Activated CD8-positive, alpha-beta memory T cell treated with anti-CD3 and anti-CD28 coated beads for 4 hours (primary cell): Measurements from ENCODE around the gene NFX1.

Source experiments
- DNase-seq, 2 donors: peaks; one replicate each; pipeline ENCODE4 v3.0.0-alpha.2; 2020; ENCODE audit warnings: low read depth in 2 of 2

The NFX1 gene

DNA sequence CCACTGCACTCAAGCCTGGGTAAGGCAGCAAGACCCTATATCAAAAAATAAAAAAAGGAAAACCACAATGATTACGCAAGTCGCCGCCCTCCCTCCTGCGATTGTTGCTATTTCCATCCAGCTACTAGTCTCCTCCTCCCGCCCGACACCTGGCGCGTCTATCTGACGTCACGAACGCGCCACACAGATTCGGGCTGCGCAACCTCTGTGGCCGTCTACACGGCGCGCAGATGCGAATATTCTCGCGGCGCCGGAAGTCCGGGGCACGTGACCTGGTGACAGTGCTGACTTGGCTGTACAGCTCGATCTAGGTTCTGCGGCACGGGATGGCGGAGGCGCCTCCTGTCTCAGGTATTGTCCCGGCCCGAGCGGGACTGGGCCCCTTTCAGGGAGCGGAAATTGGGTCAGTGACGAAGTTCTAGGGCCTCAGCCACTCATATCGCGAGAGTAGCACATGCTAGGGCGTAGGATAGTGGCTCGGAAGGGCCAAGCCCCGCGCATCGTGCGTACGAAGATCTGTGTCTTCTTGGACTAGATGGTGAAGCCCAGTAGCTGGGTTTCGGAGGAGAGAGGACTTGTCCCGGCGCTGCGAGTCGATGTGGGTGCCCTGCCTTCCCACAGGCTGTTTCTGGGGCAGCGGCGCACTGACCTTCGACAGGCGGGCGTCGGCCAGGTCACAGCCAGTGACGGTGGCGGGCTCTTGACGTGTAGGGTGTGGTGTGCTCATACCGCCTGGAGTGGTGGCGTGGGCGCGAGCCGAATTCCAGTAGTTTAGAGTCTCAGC is at the start of gene NFX1:
Gene NFX1 (plus strand): TSS at position 270 of the 784 bp plus-strand sequence. CDS start 57 bp downstream, at position 327.
- peak; percentile 96 to 97 for DNase-seq

- DNase-seq: no peak
Measured at GRCh38 chr9:33241298-33241697, 49.0 kb upstream of the NFX1 start.

DNA sequence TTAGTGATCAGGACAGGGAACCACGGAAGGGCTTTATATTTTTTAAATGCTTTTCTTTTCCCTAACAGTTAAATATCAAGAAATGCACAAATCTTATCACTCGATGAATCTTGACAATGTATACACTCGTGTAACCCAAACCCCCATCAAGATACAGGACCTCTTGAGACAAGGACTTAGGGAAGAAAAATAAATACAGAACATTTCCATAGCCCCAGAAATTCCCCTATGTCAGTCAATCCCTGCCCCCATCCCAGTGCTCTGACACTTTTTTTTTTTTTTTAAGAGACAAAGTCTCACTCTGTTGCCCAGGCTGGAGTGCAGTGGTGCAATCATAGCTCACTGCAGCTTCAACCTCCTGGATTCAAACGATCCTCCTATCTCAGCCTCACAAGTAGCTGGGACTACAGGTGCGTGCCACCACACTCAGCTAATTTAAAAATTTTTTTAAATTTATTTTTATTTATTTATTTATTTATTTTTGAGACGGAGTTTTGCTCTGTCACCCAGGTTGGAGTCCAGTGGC is 47.6 kb upstream of the NFX1 start:
- DNase-seq: no peak

GRCh38 chr9:33244137-33244784 is 46.1 kb upstream of the NFX1 start:
- no peak for DNase-seq

DNA sequence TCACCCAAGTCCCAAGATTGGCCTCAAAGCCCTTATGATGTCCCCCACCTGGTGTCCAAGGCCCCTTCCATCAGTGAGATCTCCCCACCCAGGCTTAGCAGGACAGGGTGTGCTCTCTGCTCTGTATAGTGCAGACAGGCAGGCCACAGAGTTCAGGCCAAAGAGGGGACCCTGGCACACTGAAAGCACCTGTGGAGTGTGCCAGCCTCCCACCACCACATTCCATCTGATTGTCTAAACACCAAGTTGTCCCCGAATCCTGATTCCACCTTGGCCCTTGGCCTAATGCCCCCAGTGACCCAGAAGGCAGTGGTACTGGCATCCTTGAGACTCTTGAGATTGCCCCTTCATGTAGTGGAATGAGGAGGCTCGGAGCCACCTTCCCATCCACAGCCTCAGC is 45.0 kb upstream of the NFX1 start:
- DNase-seq: no peak

DNA sequence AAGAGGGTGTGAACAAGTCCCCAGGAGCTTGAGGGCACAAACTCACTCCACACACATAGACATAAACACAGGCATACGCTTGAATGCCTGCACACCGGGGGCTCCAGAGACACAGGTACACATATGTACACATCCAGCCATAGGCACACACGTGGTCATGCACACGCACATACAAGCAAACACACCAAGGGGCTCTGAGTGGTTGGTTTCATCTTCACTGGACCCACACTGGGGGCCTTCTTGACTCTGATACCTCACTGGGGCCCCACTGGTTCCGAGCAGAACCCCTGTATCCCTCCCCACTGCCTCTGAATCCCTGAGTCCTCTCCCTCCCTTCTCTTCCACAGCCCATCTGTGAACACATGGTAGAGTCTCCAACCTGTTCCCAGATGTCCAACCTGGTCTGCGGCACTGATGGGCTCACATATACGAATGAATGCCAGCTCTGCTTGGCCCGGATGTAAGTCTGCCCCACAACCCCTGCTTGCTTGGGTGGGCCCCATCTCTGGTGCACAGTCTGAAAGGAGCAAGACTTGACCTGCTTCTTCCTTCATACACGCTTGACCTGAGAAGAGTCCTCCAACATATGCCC is 44.0 kb upstream of the NFX1 start:
- DNase-seq: no peak

- DNase-seq: no peak
Measured at GRCh38 chr9:33248606-33249005, 41.7 kb upstream of the NFX1 start.

GRCh38 chr9:33249087-33249658 is 41.1 kb upstream of the NFX1 start:
- DNase-seq: no peak

GRCh38 chr9:33249983-33250382 is 40.3 kb upstream of the NFX1 start:
- no peak for DNase-seq

GRCh38 chr9:33250458-33250995 is 39.8 kb upstream of the NFX1 start:
- no peak for DNase-seq

GRCh38 chr9:33254211-33254610 is 36.1 kb upstream of the NFX1 start:
- DNase-seq: no peak

DNA sequence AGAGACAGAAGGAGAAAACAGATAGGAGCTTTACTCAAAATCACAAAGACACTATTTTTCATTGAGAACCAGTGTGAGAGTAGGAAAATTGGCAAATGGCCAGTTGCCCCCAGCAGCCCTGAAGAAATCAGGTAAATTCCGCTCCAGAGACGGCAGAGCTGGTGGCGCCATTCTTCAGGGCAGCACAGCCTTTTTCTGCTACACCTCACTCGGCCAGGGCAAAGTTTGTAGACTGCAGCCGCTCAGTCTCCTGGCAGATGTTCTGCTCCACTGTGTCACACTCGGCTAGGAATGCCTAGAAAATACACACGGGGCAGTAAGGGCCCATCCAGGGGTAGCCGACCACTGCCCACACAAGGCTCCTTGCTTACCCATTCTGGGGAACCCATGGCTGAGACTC is 35.3 kb upstream of the NFX1 start:
- DNase-seq: no peak

DNA sequence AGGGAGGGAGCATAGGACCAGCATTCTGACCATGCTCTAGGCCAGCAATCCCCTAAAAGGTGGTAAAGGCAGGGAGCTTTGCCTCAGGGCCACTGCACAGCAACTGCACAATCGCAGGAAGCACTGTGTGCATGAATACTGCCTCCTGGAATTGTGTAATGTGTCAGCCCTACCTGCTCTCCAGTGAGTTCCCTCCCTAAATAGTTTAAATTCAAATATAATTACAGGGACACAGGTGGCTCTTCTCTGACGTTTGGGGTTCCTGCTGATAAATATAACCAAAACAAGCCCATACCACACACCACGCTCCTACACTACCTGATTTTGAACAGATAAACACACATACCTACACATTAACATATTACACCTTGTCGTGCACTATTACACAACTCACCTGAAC is 34.8 kb upstream of the NFX1 start:
- DNase-seq: no peak

DNA sequence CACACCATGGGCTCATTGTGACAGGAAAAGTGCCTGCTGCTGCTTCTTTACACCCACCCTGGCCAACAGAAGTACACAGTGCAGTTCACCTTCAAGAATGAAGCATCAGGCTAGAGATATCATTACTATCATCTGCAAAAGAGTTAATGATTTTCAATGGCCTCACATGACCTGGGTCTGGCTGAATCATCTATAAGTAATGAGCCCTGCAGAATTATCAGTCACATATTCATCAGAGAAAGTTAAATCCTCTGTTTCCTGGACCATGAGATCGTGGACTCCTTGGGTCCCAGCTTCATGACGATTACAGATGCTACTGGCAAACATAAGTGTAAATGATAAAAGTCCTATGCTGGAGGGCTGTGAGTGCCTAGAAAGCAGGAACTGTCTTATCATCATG is 34.1 kb upstream of the NFX1 start:
- DNase-seq: no peak

DNA sequence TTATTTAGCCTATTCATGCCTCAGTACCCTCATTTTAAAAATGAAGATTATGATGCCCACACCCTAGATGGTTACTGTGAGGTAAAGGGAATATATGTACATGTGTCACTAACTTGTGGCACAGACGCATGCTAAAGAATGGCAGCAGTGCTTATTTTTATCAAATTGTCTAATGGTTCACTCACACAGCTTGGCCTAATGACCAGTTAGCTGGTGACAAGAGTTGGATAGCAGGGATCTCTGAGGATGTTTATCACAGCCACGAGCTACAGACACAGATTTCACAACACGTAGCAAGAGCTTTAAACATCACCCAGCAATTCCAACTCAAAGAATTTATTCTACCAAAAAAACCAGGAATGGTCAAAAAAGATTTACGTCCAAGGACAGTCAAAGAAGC is 33.0 kb upstream of the NFX1 start:
- no peak for DNase-seq

- DNase-seq: no peak
Measured at GRCh38 chr9:33260372-33260771, 29.9 kb upstream of the NFX1 start.

DNA sequence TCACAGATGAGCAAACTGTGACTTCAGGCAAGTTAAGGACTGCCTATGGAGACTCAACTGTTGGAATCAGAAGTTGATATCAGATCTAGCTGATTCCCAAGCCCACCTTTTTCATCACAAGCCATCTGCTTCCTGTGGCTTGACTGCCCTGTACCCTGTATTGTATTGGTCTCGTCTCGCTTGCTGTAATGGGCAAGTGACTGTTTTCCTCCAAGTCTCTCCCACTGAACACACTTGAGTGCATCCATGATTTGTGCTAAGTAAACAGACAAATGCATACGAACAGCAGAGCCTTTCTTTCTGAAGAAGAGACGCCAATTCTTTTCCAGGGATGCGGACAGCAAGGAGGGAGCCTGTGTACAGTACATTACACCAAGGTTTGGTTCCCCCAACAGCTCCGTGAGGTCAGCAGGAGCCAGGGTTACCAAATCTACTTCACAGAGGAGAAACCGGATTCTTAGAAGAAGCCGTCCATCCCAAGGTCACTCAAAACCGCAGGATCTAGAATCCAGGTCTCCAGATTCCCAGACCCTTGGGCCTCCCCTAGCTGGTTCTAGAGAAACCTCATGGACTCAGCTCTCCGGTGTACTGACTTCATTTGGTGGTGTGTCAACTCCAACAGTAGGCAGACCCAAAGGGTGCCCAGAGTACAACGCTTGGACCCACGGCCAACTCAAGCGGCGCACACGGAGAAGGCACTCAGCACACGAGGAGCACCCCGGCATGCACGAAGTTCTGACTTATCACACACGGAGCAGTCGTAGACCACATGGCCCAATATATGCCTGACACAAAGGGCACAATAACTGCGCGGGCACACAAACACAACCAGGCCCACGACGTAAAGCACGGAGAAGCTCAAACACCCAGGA is 26.9 kb upstream of the NFX1 start:
- no peak for DNase-seq

- no peak for DNase-seq
Measured at GRCh38 chr9:33264003-33264472, 26.3 kb upstream of the NFX1 start.

DNA sequence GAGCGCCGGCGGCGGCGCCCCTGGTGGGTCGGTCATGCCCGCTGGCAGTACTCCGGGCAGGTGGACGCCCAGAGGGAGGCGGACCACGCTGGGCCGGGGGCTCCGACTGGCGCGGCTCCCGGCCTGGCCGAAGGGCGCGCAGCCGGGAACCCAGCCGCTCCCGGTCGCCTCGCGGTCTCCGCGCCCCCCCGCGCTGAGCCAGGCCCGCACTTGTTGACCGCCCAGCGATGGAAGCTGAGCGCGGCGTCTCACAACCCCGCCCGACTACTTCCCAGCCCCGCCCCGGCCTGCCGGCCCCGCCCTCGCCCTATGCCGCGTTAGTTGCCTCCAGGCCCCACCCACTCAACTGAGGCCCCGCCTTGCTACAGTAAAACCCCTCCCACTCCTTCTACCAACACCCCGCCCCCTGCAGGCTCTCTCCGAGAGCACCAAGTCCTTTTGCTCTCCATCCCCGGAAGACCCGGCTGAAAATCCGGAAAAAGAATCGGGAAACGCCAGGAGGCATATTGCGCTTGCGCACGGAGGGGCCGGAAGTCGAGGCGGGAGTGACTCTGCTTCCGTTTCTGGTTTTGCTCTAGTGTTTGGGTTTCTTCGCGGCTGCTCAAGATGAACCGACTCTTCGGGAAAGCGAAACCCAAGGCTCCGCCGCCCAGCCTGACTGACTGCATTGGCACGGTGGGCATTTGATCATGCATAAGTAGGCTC is 25.7 kb upstream of the NFX1 start, which contains the start of the genes BAG1 and CHMP5:
Gene BAG1 (minus strand): TSS at position 236 of the 705 bp plus-strand sequence.
Gene CHMP5 (plus strand): TSS at position 577 of the 705 bp plus-strand sequence. CDS start 30 bp downstream, at position 607.
- DNase-seq: peak; percentile 99 to 100

DNA sequence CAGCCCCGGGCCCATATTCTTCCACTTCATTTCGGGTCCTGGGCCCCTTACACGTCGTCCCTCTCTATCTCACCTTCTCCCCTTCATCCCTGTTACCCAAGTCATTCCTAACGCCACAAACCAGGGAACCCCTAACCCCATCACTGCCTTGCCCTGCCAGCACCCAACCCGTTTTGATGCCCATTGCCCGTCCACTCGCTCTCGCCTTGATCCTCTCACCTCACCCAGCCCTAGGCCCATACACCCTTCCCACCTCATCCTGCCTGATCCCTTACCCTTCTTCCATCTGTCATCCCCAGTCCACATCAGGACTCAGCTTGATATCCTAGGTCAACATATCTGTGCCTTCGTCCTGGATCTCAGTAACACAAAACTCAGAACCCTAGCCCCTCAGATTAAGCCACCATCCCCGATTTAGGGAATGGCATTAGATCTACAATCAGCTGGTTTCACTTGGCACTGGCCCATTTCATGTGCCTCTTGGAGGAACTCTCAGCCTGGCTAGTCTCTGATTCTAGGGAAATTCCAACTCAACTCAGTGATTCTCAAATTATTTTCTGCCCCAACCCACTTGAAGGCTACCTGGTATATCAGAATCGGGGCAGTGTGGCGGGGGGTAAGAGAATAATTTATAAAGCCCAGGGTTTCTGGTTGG is 25.0 kb upstream of the NFX1 start:
- DNase-seq: no peak
